Activated T-cell treated with anti-CD3 and anti-CD28 coated beads for 1 hour (primary cell): Measurements from ENCODE around the gene NAT8L.

Source experiments
- DNase-seq: peaks from one replicate; pipeline ENCODE4 v3.0.0-alpha.2; 2020; ENCODE audit warnings: low read depth

The NAT8L gene

GRCh38 chr4:2094545-2094944 is 35.4 kb downstream of the NAT8L start:
- DNase-seq: no peak

DNA sequence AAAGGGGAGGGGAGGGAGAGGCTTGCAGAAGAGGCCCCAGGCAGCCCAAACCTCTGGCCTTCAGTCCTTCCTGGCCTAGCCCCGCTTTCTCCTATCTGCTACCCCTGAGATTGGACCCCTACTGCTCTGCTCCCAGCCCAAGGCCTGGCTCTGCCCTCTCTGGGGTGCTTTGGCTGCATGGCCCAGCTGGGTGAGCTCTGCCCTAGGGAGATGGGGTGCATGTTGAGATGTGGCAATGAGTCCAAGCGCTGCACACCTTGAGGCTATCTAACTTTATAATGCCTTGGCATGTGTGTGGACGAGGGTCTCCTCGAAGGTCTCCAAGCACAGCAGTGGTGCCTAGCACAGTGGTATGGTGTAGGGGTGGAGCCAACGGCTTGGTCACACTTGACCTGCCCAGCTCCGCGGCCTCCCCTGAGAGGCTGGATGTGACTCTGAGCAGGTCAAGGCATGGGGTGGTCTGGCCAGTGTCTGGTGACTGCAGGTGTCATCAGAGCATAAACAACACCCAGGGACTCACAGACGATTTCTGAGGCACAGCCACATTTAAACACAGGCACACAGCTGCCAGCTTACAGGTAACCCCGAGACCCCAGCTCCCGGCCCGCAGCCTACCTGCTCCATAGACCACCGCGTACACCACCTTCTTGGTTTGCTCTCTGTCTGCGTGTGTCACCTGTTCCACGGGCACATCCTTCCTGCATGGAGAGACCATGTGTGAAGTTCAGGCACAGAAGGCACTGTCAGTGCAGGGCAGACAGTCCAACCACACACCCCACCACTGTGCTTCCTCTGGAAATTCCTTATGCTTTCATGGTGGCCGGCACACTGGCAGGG is 36.3 kb downstream of the NAT8L start:
- DNase-seq: no peak

DNA sequence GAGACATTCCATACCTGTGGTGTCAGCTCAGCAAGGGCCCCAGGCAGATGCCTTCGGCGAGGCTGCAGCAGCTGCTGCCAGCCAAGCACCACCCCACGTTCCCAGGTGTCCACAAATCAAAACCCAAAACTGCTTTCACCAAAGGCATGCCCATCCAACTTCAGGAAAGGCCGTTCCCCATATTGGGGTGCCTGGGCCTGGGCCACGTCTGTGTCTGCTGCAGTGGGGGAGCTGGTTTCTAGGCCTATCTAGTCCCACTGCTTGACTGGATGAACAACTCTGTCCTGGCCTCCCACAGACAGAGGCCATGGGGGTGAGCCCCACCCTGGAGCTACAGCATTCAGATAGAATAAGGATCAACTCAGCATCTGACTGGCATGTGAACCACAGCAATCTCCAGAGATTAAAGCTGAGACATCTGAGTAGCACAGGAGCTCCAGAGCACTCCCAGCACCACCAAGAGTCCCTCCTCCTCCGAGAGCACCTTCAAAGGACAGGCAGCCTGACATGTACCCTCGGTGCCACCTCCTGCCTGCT is 37.0 kb downstream of the NAT8L start:
- DNase-seq: no peak

- no peak for DNase-seq
Observed at GRCh38 chr4:2101346-2102044, 42.4 kb downstream of the NAT8L start.

GRCh38 chr4:2102045-2102883 is 43.1 kb downstream of the NAT8L start:
- DNase-seq: no peak

DNA sequence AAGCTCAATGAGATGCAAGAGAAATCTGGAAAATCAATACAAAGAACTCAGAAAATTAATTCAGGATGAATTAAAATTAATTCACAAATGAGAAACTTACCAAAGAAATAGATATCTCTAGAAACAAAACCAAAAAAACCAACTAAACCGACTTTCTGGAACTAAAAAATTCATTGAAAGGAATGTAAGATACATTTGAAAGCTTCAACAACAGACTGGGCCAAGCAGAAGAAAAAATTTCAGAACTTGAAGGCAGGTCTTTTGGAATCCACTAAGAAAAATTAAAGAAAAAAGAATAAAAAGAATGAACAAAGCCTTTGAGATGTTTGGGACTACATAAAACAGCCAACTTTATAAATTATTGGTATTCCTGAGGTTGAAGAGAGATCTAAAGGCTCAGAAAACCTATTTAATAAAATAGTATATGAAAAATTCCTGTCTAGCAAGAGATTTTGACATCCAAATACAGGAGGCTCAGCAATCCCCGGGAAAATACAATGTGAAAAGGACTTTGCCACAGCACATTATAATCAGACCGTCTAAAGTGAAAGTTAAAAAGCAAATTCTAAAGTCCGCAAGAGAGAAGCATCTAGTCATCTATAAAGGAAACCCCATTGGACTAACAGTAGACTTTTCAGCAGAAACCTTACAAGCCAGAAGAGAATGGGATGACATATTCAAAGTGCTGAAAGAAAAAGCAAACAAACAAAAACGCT is 44.2 kb downstream of the NAT8L start:
- no peak for DNase-seq

- no peak for DNase-seq
Observed at GRCh38 chr4:2103843-2104547, 44.9 kb downstream of the NAT8L start.

GRCh38 chr4:2104556-2105345 is 45.6 kb downstream of the NAT8L start:
- DNase-seq: no peak

GRCh38 chr4:2105559-2105958 is 46.4 kb downstream of the NAT8L start:
- DNase-seq: no peak

- no peak for DNase-seq
Observed at GRCh38 chr4:2116687-2117400, 57.7 kb downstream of the NAT8L start.
